H7 (cell line): ENCODE measurements around the gene PAX6. TPM values are rescaled to one million over a fixed set of nuclear protein-coding genes. Genes with fewer than 3 reads are reported as not detected.
"Not testable (repeated sequence)": the region's sequence is repeated elsewhere in the genome, so short reads cannot be mapped to it uniquely, and the experiment has no call there.

ENCODE experiments used
- DNase-seq: peaks from one replicate; pipeline ENCODE4 v3.0.0; 2012
- H3K27me3 ChIP-seq: 2 replicates; pipeline ENCODE4 v1.6.0; 2011; ENCODE audit warnings: mild to moderate bottlenecking, low read length; ENCODE audit not compliant: control insufficient read depth, insufficient read depth
- H3K36me3 ChIP-seq: replicated peaks from 2 replicates; pipeline ENCODE4 v1.5.1; 2011; ENCODE audit warnings: low read length; ENCODE audit not compliant: control insufficient read depth, insufficient read depth
- H3K4me3 ChIP-seq: 2 replicates; pipeline ENCODE4 v1.5.1; 2011; ENCODE audit warnings: low read depth, mild to moderate bottlenecking, control low read depth, low read length, moderate library complexity; ENCODE audit not compliant: insufficient read depth
- total RNA-seq: library from RNA; depleted of rRNA; stranded (reverse); fragments of >200 nt; shearing (Covaris generic); gene quantifications from 2 replicates; pipeline ENCODE4 v1.2.3, GENCODE V29; 2014

Gene PAX6
- total RNA-seq, 1 experiment from 2014 or later, result 12.3 TPM

- Histone ChIP-seq H3K4me3 (no peak overlapping the region), H3K27me3 (no peaks in the 10 kb centered on the region), H3K36me3 (no peaks in the 10 kb centered on the region)
- no peak for DNase-seq
Observed at GRCh38 chr11:31763296-31763695, 47.8 kb downstream of the PAX6 start.

DNA sequence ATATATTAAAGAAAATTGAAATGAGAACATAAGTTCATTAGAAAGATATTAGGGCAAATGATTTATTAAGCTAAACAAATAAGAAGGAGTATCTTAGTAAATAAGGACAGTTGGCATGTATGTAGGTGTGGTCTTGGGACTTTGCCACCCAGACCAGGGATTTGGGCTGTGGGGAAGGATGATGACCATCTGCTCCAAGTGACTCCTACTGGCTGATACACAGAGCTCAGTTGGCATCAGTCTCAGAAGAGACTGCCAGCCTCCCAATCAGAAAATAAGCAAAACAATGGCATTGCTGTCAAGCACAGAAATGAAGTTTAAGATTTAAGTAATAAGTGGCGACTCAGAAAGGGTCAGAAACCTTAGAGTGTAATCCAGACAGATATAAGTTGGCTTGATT is 49.5 kb downstream of the PAX6 start:
- no peak for DNase-seq
- Histone ChIP-seq H3K27me3 (no peaks in the 10 kb centered on the region), H3K4me3 (no peak overlapping the region), H3K36me3 (no peaks in the 10 kb centered on the region)

DNA sequence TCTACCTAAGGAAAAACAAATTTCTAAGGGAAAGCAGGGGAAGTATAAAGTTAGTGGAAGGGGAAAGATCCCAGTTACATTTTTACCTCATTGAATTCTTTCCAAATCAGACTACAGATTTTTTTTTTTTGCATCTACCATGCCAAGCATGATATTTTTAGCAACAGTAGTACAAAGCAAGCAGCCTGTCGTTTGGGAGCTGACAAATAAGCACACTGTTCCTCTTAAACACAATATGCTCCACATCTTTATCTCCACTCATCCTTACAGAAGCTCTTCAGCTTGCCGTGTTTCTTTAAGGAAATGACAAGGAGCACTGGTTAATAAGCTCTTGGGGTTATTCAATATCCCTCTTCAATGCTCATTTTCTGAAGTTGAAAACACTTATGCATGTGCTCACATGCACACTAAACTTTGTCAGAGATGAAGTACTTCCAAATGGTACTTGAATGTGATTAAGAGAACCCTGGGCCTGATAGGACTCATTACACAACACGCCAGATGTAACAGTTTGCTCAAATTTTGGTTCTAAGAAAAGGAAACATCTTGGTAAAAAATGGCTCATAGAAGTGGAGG is 53.8 kb downstream of the PAX6 start:
- DNase-seq, result no peak
- Histone ChIP-seq H3K4me3 (no peak overlapping the region), H3K27me3 (no peaks in the 10 kb centered on the region), H3K36me3 (no peaks in the 10 kb centered on the region)

DNA sequence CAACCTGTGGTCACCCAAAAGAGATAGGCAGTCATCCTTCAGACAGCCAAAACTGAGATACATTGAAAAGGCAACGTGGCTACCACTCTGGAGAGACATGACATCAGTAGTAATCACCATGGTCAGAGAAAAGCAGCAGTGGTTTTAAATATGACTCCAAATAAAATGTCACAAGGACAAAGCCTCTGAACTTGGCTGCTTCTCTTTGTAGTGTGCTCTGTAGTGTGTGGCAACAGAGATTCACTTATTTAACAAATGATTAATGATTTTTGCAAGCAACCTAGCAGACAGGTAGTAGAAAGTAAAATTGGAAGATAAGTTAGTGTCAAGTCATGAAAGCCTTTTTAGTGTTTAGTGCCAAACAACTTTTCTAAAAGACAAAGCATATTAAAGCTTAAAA is 63.5 kb downstream of the PAX6 start:
- no peaks in the 10 kb centered on the region for H3K36me3 ChIP-seq

DNA sequence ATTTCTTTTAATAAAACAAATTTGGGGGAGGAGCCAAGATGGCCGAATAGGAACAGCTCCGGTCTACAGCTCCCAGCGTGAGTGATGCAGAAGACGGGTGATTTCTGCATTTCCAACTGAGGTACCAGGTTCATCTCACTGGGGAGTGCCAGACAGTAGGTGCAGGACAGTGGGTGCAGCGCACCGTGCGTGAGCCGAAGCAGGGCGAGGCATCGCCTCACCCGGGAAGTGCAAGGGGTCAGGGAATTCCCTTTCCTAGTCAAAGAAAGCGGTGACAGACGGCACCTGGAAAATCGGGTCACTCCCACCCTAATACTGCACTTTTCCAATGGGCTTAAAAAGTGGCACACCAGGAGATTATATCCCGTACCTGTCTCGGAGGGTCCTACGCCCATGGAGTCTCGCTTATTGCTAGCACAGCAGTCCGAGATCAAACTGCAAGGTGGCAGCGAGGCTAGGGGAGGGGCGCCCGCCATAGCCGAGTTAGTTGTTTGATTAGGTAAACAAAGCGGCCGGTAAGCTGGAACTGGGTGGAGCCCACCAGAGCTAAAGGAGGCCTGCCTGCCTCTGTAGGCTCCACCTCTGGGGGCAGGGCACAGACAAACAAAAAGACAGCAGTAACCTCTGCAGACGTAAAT is 70.3 kb downstream of the PAX6 start:
- not testable (repeated sequence) for DNase-seq, H3K4me3 ChIP-seq, H3K27me3 ChIP-seq, H3K36me3 ChIP-seq

More for the DNA sequence above, 63.5 kb downstream of the PAX6 start:
- Histone ChIP-seq H3K27me3 (no peaks in the 10 kb centered on the region), H3K4me3 (no peak overlapping the region)
- DNase-seq, result no peak

- no peaks in the 10 kb centered on the region for H3K36me3 ChIP-seq
- H3K27me3 ChIP-seq, result no peaks in the 10 kb centered on the region
- H3K4me3 ChIP-seq, result no peak overlapping the region
- no peak for DNase-seq
Observed at GRCh38 chr11:31740131-31740530, 71.0 kb downstream of the PAX6 start.
